Stimulated activated CD4-positive, alpha-beta T cell treated with anti-CD3 and anti-CD28 coated beads, Interleukin-1b, Interleukin-23, amount 100 ng/mL, for 1 hour (primary cell): Measurements from ENCODE around the gene HES2.
A peak's percentile ranks its signal among the peaks of the same experiment; 100 is the strongest.
"Not testable (repeated sequence)": the region's sequence is repeated elsewhere in the genome, so short reads cannot be mapped to it uniquely, and the experiment has no call there.

Source experiments
- DNase-seq, 2 donors: peaks; one replicate each; pipeline ENCODE4 v3.0.0-alpha.2; 2020; ENCODE audit warnings: low read depth in 2 of 2

The HES2 gene

GRCh38 chr1:6454856-6455751 lies 35.4 kb upstream of the HES2 start:
- DNase-seq, result no peak

- not testable (repeated sequence) for DNase-seq
Measured at GRCh38 chr1:6453895-6454855, 34.5 kb upstream of the HES2 start.

- no peak for DNase-seq
Measured at GRCh38 chr1:6450943-6451373, 31.2 kb upstream of the HES2 start.

GRCh38 chr1:6450486-6450885 lies 30.8 kb upstream of the HES2 start:
- DNase-seq, result not testable (repeated sequence)

- DNase-seq, result no peak
Measured at GRCh38 chr1:6450005-6450450, 30.3 kb upstream of the HES2 start.

GRCh38 chr1:6448749-6449631 lies 29.3 kb upstream of the HES2 start:
- DNase-seq, result no peak

GRCh38 chr1:6447818-6448748 lies 28.4 kb upstream of the HES2 start:
- DNase-seq, result no peak

GRCh38 chr1:6447016-6447817 lies 27.5 kb upstream of the HES2 start:
- no peak for DNase-seq

GRCh38 chr1:6446665-6447015 lies 26.9 kb upstream of the HES2 start:
- DNase-seq, result no peak

GRCh38 chr1:6445929-6446328 lies 26.2 kb upstream of the HES2 start:
- not testable (repeated sequence) for DNase-seq

- no peak for DNase-seq
Measured at GRCh38 chr1:6445062-6445763, 25.5 kb upstream of the HES2 start.

- DNase-seq, result no peak
Measured at GRCh38 chr1:6444377-6444776, 24.7 kb upstream of the HES2 start.

GRCh38 chr1:6443339-6444115 lies 23.8 kb upstream of the HES2 start:
- no peak for DNase-seq

- DNase-seq, result no peak
Measured at GRCh38 chr1:6441586-6441985, 21.9 kb upstream of the HES2 start.

GRCh38 chr1:6440198-6441126 lies 20.7 kb upstream of the HES2 start:
- peak in 1 of 2 donors; percentile 50 for DNase-seq

GRCh38 chr1:6438047-6438525 lies 18.4 kb upstream of the HES2 start:
- peak in 1 of 2 donors; percentile 47 for DNase-seq
